NCI-H82 (cell line): ENCODE results near the gene DPEP2NB.
"Not testable (repeated sequence)": the region's sequence is repeated elsewhere in the genome, so short reads cannot be mapped to it uniquely, and the experiment has no call there.

Experiments
- DNase-seq: peaks from one replicate; lab custom pipeline; 2025; lab: John Stamatoyannopoulos, UW

The DPEP2NB gene

DNA sequence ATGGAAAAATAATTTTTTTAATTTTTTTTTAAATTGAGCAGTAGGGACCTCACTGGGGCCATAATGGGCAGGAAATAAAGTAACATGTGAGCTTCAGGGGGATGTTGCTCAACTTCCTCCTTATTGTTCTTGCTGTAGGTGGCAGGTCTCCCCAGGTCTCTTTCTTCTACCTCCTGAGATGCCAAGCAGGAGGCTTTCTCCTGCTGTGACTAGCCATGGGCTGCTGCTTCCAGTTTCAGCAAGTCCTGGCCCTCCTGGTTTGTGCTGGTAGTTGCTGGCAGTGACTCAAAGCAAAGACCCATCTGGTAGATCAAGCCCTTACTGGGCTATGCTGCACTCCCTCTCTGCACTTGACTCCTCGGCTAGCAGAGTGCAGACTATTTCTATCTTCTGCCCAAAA is 2.3 kb downstream of the DPEP2NB start:
- no peak for DNase-seq

DNA sequence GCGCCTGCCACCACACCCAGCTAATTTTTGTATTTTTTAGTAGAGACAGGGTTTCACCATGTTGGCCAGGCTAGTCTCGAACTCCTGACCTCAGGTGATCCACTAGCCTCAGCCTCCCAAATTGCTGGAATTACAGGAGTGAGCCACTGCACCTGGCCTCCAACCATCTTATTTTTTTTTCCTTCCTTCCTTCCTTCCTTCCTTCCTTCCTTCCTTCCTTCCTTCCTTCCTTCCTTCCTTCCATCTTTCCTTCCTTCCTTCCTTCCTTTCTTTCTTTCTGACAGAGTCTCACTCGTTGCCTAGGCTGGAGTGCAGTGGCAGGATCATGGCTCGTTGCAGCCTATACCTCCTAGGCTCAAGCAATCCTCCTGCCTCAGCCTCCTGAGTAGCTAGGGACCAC is 5.8 kb downstream of the DPEP2NB start:
- DNase-seq = not testable (repeated sequence)

DNA sequence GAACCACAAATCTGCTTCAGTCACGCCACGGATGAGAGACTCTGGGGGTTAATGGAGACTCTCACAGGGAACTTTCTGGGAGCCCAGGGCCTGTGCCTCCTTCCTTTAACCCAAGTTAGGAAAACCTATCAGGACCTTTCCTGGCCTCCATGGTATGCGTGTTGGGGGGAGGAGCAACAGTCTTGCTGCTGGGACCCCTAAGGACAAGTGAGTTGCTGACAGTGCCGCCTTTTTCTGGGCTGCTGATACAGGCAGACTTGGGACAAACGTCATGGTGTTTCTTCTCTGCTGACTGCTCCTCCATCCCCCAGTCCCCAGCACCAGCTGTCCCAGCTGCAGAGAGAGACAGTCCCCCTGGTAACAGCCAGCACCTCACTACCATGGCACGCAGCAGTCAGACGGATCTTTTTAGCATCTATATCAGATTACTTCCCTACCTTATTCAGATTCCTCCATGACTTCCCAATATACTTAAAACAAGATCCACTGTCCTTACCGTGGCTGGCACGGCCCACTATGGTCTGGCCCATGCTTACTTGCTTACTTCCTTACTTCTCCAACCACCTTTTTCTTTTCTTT is 6.5 kb downstream of the DPEP2NB start:
- no peak for DNase-seq

DNA sequence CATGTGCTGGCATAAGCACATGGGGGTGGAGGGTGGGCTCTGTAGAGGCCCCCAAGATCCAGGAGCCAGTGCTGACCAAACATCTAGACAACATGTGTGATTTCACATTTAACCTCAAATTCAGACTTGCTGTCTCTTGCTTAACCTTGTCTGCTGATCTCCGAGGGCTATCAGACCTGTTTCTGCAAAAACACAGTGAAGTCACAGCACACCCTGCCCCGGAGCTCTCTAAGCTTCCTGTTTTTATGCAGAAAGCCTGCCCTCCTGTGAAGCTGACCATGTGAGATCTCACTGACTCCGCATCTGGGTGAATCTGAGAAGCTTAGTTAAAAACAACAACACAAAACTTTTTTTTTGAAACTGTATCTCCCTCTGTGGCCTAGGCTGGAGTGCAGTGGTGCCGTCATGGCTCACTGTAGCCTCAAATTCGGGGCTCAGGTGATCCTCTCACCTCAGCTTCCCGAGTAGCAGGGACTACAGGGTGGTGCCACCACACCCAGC is 9.9 kb downstream of the DPEP2NB start:
- DNase-seq = no peak

DNA sequence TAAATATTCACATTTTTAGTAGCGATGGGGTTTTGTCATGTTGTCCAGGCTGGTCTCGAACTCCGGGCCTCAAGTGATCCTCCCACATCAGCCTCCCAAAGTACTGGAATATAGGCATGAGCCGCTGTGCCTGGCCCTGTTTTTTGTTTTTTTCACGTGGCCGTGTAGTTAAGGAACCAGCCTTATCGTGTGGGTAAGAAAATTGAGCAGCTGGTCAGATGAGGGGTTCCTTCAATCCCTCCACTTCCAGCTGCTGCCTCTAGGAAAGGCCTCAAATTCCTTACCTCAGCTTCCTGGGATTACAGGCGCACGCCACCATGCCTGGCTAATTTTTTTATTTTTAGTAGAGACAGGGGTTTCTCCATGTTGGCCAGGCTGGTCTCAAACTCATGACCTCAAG is 10.5 kb downstream of the DPEP2NB start:
- DNase-seq = no peak

DNA sequence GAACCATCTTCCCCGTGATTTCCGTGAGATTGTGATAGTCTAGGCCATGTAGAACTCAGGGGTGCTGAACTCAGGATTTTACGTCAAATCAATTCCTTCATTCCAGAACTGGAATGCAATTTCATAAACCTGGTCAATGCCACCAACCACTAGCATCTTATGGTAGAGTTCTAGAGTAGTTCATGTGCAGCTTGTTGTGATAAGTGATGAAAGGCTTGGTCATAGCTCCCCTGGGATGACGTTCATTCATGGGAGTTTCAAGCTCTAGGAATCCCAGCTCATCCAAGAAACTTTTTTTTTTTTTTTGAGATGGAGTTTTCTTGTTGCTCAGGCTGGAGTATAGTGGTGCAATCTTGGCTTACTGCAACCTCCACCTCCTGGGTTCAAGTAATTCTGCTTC is 12.7 kb downstream of the DPEP2NB start:
- DNase-seq = no peak

DNA sequence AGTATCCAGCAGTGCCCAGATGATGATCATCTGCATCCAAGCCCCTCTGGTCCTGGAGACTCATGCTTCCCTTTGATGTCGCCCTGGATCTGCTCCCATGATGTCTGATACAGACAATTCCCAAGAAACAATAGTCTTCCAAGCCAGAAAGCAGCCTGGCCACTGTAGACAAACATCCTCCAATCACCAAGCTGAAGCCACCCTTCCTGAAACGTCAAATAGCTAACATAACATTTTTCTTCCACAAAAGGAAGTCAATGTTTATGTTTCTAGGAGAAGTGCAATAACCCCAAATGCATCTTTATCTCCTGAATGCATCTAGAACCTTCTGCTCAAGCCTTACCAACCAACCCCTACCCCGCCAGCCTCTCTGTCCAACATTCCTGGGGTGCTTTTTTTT is 15.3 kb downstream of the DPEP2NB start:
- no peak for DNase-seq

DNA sequence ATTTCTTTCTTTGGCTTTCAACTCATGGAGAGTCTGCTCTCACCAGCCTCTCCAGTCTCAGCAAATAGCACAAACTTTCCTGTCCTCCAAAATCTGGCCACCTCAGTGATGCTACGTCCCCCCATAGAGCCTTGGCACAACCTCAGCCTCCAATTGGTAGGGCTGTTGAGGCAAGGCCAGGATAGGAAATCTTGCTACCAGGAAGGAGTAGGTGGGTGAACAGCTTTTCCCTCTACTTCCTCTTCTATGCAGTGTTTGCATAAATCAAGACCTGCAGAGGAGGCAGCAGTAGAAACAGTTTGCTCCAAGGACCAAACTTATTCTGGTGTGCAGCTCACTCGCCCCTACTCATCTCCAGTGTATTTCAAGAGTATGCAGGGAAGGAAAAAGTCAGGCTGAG is 15.7 kb downstream of the DPEP2NB start:
- no peak for DNase-seq

DNA sequence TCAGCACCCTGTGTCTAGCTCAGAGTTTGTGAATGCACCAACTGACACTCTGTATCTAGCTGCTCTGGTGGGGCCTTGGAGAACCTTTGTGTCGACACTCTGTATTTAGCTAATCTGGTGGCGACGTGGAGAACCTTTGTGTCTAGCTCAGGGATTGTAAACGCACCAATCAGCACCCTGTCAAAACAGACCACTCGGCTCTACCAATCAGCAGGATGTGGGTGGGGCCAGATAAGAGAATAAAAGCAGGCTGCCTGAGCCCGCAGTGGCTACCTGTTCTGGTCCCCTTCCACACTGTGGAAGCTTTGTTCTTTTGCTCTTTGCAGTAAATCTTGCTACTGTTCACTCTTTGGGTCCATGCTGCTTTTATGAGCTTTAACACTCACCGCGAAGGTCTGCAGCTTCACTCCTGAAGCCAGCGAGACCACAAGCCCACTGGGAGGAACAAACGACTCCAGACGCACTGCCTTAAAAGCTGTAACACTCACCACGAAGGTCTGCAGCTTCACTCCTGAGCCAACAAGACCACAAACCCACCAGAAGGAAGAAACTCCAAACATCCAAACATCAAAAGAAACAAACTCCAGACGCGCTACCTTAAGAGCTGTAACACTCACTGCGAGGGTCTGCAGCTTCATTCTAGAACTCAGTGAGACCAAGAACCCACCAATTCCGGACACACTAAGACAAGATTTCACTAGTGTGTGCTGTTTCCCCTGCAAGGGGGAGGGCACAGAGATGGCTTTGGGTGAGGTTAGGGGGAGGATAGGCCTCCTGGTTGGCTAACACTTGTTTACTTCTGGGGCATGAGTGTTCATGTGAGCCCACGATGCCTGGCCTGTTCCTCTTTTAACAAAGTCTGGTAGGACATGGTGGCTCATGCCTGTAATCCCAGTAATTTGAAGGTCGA is 16.7 kb downstream of the DPEP2NB start, which contains the start of gene DPEP2:
TSS of gene DPEP2 (minus strand) at position 706 of the 910 bp plus-strand sequence. CDS start 6,272 bp downstream, outside the sequence.
- DNase-seq = not testable (repeated sequence)

DNA sequence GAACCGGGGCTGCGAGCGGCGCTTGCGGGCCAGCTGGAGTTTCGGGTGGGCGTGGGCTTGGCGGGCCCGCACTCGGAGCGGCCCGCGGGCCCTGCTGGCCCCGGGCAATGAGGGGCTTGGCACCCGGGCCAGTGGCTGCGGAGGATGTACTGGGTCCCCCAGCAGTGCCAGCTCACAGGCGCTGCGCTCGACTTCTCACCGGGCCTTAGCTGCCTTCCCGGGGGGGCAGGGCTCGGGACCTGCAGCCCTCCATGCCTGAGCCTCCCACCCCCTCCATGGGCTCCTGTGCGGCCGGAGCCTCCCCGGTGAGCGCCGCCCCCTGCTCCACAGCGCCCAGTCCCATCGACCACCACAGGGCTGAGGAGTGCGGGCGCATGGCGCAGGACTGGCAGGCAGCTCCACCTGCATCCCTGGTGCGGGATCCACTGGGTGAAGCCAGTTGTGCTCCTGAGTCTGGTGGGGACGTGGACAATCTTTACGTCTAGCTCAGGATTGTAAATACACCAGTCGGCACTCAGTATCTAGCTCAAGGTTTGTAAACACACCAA is 17.4 kb downstream of the DPEP2NB start:
- not testable (repeated sequence) for DNase-seq

DNA sequence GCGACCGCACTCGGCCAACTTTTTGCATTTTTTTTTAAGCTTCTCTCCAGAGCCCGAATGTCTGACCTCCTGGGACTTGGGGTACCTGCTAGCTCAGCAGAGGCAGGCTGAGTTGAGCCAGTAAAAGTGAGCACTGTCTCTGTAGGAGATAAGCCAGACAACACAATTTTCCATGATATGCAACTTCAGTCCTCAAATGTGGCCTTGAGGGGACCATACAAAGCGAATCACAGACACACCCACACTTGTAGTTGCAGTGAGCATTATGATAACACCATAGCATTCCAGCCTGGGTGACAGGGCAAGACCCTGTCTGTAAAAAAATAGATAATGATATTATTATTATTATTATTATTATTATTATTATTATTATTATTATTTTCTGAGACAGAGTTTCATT is 19.0 kb downstream of the DPEP2NB start:
- DNase-seq = no peak

DNA sequence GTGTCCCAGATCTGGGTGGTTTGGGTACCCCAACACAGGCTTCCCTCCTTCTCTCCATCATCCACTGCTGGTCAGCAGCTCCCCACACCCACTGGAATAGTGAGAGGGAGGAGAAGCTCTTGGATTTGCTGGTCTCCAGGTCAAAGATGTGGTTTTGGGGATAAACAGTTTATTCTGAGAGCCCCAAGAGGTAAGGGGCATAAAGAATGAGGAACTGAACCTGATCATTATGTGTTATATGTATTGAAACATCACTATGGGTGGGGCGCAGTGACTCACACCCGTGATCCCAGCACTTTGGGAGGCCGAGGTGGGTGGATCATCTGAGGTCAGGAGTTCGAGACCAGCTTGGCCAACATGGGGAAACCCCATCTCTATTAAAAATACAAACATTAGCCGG is 20.3 kb downstream of the DPEP2NB start:
- no peak for DNase-seq

DNA sequence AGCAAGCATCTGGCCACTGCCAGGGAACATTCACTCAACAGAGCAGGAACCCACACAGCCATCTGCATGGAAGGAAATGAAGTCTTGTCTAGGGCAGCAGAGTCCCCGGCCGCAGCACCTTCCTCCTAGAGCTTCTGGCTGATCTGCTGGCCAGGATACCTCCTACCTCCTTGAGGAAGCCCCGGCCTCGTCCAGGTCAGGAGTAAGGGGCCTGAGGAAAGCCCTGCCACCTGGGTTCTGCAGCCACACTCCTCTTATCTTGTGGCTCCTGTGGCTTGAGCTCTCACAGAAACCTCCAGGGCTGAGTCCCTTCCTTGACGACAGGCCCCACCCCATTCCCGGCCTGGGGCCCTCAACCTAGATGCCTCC is 21.7 kb downstream of the DPEP2NB start:
- not testable (repeated sequence) for DNase-seq

DNA sequence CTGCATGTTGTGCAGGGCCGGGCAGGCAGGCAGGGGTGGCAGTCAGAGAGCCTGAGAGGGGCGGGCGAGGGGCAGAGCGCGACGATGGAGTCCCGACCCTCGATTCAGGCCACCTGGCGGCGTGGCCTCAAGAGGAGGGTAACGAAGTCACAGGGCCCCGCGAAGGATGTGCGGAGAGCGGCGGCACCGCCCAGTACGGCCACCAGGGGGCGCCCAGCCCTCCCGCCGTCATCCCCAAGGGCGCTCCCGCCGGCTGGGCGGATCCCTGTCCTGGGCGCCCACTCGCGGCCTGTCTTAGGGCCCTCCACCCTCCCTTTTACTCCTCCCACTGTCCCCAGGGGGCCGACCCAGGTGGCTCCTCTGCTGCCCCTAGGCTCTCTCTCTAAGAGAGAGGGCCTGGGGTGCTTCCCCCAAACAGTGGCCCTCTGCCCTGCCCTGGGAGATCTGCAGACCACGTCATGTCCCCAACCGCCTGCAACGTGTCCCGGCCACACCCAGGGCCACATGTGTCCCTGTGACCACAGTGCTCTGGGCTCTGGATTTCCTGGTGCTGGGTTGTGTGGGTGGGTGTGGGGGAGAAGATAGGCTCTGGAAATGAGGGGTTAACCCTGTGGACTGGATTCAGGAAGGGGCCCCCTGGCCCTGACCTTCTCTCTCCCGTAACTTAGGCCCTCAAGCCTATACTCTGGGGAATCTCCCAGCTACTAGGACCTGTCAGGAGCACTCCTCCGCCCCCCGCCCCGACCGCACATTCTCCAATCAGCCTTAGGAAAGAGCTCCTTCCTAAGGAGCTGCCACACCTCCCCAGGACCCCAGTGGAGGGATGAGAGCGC is 22.3 kb downstream of the DPEP2NB start:
- peak; percentile 85 for DNase-seq

DNA sequence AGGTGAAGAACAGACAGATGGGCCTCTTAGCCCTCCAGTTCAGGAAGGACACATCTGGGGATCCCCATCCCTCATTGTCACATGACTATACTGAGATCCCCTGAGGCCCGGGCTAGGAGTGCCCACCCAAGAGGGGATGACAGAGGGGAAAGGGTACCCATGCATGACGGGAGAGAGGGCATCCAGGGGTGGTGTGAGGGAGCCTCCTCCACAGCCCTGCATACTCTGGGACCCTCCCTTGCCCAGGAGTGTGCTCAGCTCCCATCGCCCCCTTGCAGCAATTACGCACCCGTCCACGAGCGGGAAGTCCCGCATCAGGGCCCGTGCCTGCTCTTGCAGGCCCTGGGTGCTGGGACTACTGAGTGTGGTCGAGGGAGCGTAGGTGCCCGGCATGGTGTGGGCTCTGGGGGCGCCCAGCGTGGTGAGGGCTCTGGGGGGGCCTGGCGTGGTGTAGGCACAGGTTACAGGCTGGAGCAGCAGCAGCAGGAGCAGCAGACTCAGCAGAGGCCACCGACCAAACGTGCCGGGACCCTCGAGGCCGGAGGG is 23.0 kb downstream of the DPEP2NB start:
- DNase-seq = no peak

DNA sequence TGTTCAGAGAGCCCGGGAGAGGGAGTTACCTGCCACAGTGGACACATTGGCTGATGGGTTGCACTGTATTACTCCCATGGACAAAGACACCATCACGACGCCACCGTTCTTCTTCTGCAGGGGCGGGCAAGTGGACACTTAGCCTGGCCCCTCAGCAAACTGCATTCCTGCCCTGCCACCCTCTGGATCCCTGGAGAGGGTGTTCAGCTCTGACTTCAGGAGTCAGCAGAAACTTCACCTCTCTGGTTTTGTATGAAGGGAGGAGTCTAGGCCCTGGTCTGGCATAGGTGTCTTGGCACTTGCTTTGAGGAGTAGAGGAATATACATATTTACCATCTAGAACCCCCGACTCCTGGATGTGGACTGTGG is 25.7 kb downstream of the DPEP2NB start:
- no peak for DNase-seq

DNA sequence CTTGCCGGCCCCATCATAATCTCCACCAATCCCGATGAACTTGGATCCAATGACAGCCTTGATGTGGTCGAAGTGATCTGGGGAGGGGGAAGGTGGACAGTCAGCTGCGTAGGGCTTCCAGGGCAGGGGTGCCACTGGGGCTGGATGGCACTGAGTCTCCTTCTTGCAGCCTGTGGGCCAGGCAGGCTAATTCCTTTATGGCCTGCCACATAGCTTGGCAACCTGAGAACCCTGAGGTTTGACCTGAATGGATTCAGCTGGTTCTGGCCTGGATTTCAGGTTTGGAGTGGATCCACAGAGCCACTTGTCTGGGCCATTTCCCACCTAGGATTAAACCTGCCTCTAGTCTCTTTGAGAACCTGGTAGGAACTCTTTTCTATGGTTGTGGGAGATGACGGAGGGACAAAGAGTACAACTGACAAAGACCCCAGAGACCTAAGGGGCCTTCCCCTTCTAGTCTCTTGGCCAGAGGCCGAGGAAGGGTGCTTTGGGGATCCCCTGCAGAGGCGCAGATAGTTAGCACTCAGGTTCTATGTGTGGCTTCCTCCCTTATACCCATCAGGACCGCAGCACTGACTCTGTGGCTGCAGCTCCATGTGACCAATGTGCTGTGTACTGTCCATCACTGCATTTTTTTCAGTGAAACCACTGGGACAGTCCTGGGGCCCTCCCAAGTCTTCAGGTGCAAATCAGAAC is 26.2 kb downstream of the DPEP2NB start:
- DNase-seq = no peak

DNA sequence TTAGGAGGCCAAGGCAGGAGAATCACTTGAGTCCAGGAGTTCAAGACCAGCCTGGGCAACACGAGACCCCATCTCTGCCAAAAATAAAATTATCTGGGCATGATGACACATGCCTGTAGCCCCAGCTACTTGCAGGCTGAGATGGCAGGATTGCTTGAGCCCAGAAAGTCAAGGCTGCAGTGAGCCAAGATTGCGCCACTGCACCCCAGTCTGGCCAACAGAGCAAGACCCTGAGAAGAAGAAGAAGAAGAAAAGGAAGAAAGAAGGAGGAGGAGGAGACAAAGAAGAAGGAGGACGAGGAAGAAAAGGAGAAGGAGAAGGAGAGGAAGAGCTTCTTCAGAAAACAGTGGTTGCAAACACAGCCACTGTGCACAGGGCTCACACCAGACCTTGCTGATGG is 27.0 kb downstream of the DPEP2NB start:
- DNase-seq = no peak

DNA sequence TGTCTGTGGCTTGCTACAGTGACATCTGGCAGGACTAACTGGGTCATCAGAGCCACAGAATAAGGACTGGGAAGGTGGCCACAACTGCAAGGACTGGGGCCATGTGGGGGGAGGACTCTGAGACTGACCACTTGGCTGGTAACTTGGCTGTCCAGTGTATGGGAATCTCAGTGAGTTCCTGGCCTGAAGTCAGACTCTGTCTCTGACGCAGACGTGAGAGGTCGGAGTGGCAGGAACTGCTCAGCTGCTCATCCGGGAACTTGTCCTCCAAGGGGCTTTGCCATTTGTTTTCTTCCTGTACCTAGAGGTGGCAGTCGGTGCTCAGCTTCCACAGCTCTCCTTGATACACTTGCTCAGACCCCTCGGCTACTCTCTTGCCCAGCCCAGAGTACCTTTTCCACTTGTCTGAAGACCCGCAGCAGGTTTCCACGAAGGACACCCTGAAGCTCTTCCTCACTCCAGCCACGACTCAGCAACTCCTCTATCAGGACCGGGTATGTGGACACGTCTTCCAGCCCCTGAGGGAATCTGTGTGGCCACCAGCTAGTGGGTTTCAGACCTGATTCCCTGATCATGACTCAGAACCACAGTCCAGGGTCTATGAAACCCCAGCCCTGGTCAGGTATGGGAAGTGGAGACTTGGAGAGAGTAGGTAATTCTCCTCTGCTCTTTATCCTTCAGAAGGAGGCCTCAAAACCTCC is 28.1 kb downstream of the DPEP2NB start:
- no peak for DNase-seq

DNA sequence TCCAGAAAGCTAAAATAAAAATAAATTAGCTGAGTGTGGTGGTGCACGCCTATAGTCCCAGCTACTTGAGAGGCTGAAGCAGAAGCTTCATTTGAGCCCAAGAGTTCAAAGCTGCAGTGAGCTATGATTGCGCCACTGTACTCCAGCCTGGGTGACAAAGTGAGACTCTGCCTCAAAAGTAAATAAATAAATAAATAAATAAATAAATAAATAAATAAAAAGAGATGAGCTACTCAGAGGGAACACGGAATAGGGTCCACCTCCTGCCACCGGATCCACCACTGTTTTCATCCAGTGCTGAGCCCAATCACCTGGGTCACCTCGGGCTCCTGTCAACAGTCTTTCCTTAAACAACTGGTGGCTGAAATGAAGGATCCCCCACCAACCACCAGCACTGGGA is 28.8 kb downstream of the DPEP2NB start:
- no peak for DNase-seq
